Glutamatergic neuron (in vitro differentiated cells): Measurements from ENCODE around the gene IGFBP6. TPM values are rescaled to one million over a fixed set of nuclear protein-coding genes. Genes with fewer than 3 reads are reported as not detected.

ENCODE experiments used
- DNase-seq: peaks from one replicate; pipeline ENCODE4 v3.0.0; 2022
- H3K27ac Mint-ChIP-seq: one replicate; pipeline ENCODE4 v1.8.0; 2020; ENCODE audit warnings: mild to moderate bottlenecking, mixed read lengths, inconsistent platforms; ENCODE audit not compliant: unreplicated experiment
- H3K27me3 Mint-ChIP-seq: one replicate; pipeline ENCODE4 v1.8.0; 2020; ENCODE audit warnings: mild to moderate bottlenecking, moderate library complexity, mixed read lengths, inconsistent platforms; ENCODE audit not compliant: unreplicated experiment
- H3K36me3 Mint-ChIP-seq: one replicate; pipeline ENCODE4 v1.8.0; 2020; ENCODE audit warnings: mild to moderate bottlenecking, mixed read lengths, inconsistent platforms; ENCODE audit not compliant: unreplicated experiment
- H3K4me1 Mint-ChIP-seq: one replicate; pipeline ENCODE4 v1.8.0; 2020; ENCODE audit warnings: mild to moderate bottlenecking, low read depth, mixed read lengths, inconsistent platforms; ENCODE audit not compliant: unreplicated experiment
- H3K4me3 Mint-ChIP-seq: one replicate; pipeline ENCODE4 v1.8.0; 2020; ENCODE audit warnings: mild to moderate bottlenecking, mixed read lengths, inconsistent platforms; ENCODE audit not compliant: unreplicated experiment
- H3K9me3 Mint-ChIP-seq: one replicate; pipeline ENCODE4 v1.8.0; 2020; ENCODE audit warnings: mild to moderate bottlenecking, moderate library complexity, mixed read lengths, inconsistent platforms; ENCODE audit not compliant: unreplicated experiment
- total RNA-seq: library from RNA; stranded (reverse); fragmentation: NEBNext Ultra II Directional; extraction: Animal tissue kit (Norgen Biotek cat#: 25700); gene quantifications from one replicate; pipeline ENCODE4 v1.2.1, GENCODE V29; 2021; ENCODE audit not compliant: unreplicated experiment
- TF ChIP-seq, protein P1 (sequence below): fragments of 200-600 bp; sonication (generic); IDR thresholded peaks from one replicate; pipeline ENCODE4 v1.5.0; 2021; ENCODE audit not compliant: partially characterized antibody, unreplicated experiment

The IGFBP6 gene
- total RNA-seq, 1 donor from 2014 or later = not detected

- H3K36me3 Mint-ChIP-seq = no peaks in the 10 kb centered on the region
- TF ChIP-seq, protein P1, sequence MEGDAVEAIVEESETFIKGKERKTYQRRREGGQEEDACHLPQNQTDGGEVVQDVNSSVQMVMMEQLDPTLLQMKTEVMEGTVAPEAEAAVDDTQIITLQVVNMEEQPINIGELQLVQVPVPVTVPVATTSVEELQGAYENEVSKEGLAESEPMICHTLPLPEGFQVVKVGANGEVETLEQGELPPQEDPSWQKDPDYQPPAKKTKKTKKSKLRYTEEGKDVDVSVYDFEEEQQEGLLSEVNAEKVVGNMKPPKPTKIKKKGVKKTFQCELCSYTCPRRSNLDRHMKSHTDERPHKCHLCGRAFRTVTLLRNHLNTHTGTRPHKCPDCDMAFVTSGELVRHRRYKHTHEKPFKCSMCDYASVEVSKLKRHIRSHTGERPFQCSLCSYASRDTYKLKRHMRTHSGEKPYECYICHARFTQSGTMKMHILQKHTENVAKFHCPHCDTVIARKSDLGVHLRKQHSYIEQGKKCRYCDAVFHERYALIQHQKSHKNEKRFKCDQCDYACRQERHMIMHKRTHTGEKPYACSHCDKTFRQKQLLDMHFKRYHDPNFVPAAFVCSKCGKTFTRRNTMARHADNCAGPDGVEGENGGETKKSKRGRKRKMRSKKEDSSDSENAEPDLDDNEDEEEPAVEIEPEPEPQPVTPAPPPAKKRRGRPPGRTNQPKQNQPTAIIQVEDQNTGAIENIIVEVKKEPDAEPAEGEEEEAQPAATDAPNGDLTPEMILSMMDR = no peak
- peak overlapping the region; percentile 17 for H3K27ac Mint-ChIP-seq
- peaks cover 17% of the 10 kb centered on the region for H3K4me1 Mint-ChIP-seq
- peaks cover 15% of the 10 kb centered on the region for H3K27me3 Mint-ChIP-seq
- DNase-seq = no peak
- H3K9me3 Mint-ChIP-seq = peaks cover 4% of the 10 kb centered on the region
- H3K4me3 Mint-ChIP-seq = peak overlapping the region; percentile 20
Measured at GRCh38 chr12:53050426-53051057, 46.9 kb upstream of the IGFBP6 start.

GRCh38 chr12:53051058-53051880 lies 46.2 kb upstream of the IGFBP6 start:
- peaks cover 17% of the 10 kb centered on the region for H3K4me1 Mint-ChIP-seq
- peak overlapping the region; percentile 57 for H3K27ac Mint-ChIP-seq
- H3K4me3 Mint-ChIP-seq = peak overlapping the region; percentile 66
- H3K9me3 Mint-ChIP-seq = peaks cover 4% of the 10 kb centered on the region
- peaks cover 12% of the 10 kb centered on the region for H3K27me3 Mint-ChIP-seq
- no peaks in the 10 kb centered on the region for H3K36me3 Mint-ChIP-seq
- peak; percentile 40 for DNase-seq
- TF ChIP-seq, protein P1 = no peak

DNA sequence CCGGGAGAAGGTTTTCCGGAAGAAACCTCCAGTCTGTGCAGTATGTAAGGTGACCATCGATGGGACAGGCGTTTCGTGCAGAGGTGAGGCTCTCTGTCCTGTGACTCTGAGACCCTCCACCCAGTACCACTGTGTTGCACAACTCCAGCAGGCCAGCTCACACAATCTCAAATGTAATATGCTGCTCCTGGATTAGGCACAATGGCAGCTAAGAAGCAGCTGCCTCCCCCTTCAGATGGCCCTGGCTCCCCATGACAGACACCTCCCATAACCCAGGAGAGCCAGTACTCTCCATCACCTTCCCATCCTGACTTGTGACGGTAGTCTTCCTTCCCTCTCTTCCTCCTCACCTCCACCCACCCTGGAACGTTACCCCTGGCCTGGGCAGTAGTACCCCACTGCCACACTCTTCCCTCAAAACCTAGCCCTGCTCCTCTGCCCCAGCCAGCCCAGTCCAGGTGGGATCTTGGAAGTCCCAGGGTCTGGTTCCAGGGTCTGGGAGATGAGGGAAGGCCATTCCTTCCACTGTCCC lies 45.5 kb upstream of the IGFBP6 start:
- Mint-ChIP-seq H3K36me3 (no peaks in the 10 kb centered on the region), H3K9me3 (peaks cover 4% of the 10 kb centered on the region), H3K27ac (no peak overlapping the region), H3K4me1 (peaks cover 17% of the 10 kb centered on the region), H3K27me3 (peaks cover 17% of the 10 kb centered on the region), H3K4me3 (no peak overlapping the region)
- TF ChIP-seq, protein P1 = no peak
- no peak for DNase-seq

DNA sequence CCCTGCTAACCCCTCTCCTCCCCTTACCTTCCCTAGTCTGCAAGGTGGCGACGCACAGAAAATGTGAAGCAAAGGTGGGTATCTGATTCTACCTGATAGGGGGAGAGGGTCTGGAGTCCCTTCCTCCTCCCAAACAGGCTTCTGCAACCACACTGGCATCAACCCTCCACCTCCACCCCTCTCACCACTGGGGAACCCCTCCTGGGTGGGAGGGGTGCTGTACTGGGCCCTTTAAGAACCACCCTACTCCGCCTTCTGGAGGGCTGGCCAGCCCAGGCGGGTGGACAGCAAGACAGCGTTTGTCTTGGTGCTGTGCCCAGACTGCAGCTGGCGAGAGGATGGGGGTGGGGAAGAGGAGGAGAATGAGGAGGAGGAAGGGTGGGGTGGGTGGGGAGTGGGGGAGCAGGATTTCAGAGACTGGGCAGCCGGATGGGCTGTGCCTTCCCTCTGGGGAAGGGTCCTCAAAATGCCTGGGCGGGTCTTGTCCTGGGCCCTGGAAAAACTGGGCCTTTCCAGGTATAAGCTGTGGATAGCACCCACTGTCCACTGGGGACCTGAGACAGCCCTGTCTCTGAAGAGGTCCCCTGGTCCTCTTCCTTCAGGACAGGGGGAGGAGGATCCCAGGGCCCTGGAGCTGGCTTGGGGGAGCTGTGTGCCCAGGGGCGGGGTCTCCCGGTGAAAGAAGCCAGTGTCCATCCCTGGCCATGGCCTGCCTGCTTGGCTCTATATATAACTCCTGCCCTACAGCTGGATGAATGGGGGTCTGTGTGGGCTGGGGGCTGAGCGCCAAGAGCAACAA lies 44.8 kb upstream of the IGFBP6 start:
- peaks cover 21% of the 10 kb centered on the region for H3K27me3 Mint-ChIP-seq
- H3K4me3 Mint-ChIP-seq = no peak overlapping the region
- no peaks in the 10 kb centered on the region for H3K36me3 Mint-ChIP-seq
- TF ChIP-seq, protein P1 = no peak
- DNase-seq = no peak
- no peak overlapping the region for H3K27ac Mint-ChIP-seq
- peaks cover 17% of the 10 kb centered on the region for H3K4me1 Mint-ChIP-seq
- H3K9me3 Mint-ChIP-seq = peaks cover 7% of the 10 kb centered on the region
